ENCODE results near the gene RIPK4. TPM values are rescaled to one million over a fixed set of nuclear protein-coding genes. Genes with fewer than 3 reads are reported as not detected.

Gene RIPK4
- total and polyA plus RNA-seq, 5 experiments from 2014 or later = 0.26 to 1.1 (median 1.0) TPM; not detected in 2

GRCh38 chr21:41764558-41765419 lies 2.1 kb downstream of the RIPK4 start:
- no peaks in the 10 kb centered on the region for H3K36me3 Mint-ChIP-seq
- DNase-seq = no peak
- ATAC-seq = no peak
- H3K27ac Mint-ChIP-seq = no peak overlapping the region
- peaks cover 0 to 4% (median 0%) of the 10 kb centered on the region in 9 donors for H3K9me3 Mint-ChIP-seq
- peaks cover 25 to 56% (median 49%) of the 10 kb centered on the region in 4 donors for H3K4me1 Mint-ChIP-seq
- peak overlapping the region in 9 of 10 donors; percentile 28 to 73 (median 41) for H3K4me3 Mint-ChIP-seq
- POLR2A ChIA-PET = interaction anchor here (1.4 kb wide), 1 partner anchor 395 kb away, joined by 4 read pairs; no protein-coding TSS in a partner anchor
- H3K27me3 Mint-ChIP-seq = peaks cover 27 to 86% (median 61%) of the 10 kb centered on the region in 5 donors

GRCh38 chr21:41763996-41764395 lies 2.9 kb downstream of the RIPK4 start:
- H3K4me1 Mint-ChIP-seq = peaks cover 21 to 53% (median 45%) of the 10 kb centered on the region in 4 donors
- DNase-seq = no peak
- ATAC-seq = no peak
- POLR2A ChIA-PET = no interaction called here
- H3K9me3 Mint-ChIP-seq = peaks cover 0 to 4% (median 0%) of the 10 kb centered on the region in 9 donors
- H3K27me3 Mint-ChIP-seq = peaks cover 27 to 84% (median 65%) of the 10 kb centered on the region in 5 donors
- no peaks in the 10 kb centered on the region for H3K36me3 Mint-ChIP-seq
- H3K4me3 Mint-ChIP-seq = no peak overlapping the region
- H3K27ac Mint-ChIP-seq = no peak overlapping the region

DNA sequence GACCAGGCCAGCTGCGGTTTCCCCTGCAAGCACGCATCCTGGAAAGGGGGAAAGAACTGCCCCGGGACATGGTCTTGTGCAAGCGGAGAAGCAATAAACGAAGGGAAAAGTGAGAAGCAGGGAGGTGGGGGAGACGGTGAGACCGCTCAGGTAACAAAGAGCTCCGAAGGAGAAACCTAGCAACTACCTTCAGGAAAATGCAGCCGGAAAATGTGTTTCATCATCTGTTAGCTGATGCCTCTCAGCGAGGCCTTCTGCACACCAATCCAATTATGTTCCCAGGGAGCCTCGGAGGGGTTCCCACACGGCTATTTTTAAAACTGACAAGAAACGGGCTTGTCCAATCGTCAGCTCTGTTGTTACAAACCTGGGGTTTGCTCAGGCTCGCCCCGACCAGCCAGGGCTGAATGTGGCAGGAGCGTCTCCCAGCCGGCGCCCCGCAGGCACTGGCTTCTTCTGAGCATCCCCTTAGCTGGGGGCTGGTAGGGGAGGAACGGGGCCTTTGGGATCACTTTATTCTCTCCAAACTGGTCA lies 3.4 kb downstream of the RIPK4 start:
- H3K4me1 Mint-ChIP-seq = peaks cover 21 to 49% (median 39%) of the 10 kb centered on the region in 4 donors
- POLR2A ChIA-PET = interaction anchor here (0.5 kb wide), 1 partner anchor 235 kb away, joined by 3 read pairs; no protein-coding TSS in a partner anchor
- DNase-seq (no peak), ATAC-seq (no peak)
- H3K27me3 Mint-ChIP-seq = peaks cover 27 to 79% (median 61%) of the 10 kb centered on the region in 5 donors
- H3K9me3 Mint-ChIP-seq = peaks cover 0 to 4% (median 0%) of the 10 kb centered on the region in 9 donors
- H3K4me3 Mint-ChIP-seq = peak overlapping the region in 1 of 10 donors; percentile 38
- no peaks in the 10 kb centered on the region for H3K36me3 Mint-ChIP-seq
- no peak overlapping the region for H3K27ac Mint-ChIP-seq

- ATAC-seq = no peak
- H3K27ac Mint-ChIP-seq = peak overlapping the region in 2 of 10 donors; percentile 25 to 31
Observed at GRCh38 chr21:41762753-41763152, 4.1 kb downstream of the RIPK4 start.

GRCh38 chr21:41761934-41762635 lies 4.8 kb downstream of the RIPK4 start:
- no peak for DNase-seq
- H3K27ac Mint-ChIP-seq = peak overlapping the region in 1 of 10 donors; percentile 25
- H3K4me1 Mint-ChIP-seq = peaks cover 13 to 35% (median 25%) of the 10 kb centered on the region in 4 donors
- H3K4me3 Mint-ChIP-seq = peak overlapping the region in 4 of 10 donors; percentile 11 to 44 (median 39)
- no peak for ATAC-seq
- no peaks in the 10 kb centered on the region for H3K36me3 Mint-ChIP-seq
- H3K9me3 Mint-ChIP-seq = peaks cover 0 to under 1% (median 0%) of the 10 kb centered on the region in 9 donors
- POLR2A ChIA-PET = no interaction called here
- peaks cover 24 to 67% (median 48%) of the 10 kb centered on the region in 5 donors for H3K27me3 Mint-ChIP-seq

More at GRCh38 chr21:41762753-41763152, 4.1 kb downstream of the RIPK4 start:
- H3K9me3 Mint-ChIP-seq = peaks cover 0 to 4% (median 0%) of the 10 kb centered on the region in 9 donors
- peaks cover 20 to 42% (median 32%) of the 10 kb centered on the region in 4 donors for H3K4me1 Mint-ChIP-seq
- POLR2A ChIA-PET = no interaction called here
- peak overlapping the region in 1 of 10 donors; percentile 4 for H3K4me3 Mint-ChIP-seq
- no peaks in the 10 kb centered on the region for H3K36me3 Mint-ChIP-seq
- DNase-seq = no peak
- peaks cover 27 to 73% (median 54%) of the 10 kb centered on the region in 5 donors for H3K27me3 Mint-ChIP-seq

DNA sequence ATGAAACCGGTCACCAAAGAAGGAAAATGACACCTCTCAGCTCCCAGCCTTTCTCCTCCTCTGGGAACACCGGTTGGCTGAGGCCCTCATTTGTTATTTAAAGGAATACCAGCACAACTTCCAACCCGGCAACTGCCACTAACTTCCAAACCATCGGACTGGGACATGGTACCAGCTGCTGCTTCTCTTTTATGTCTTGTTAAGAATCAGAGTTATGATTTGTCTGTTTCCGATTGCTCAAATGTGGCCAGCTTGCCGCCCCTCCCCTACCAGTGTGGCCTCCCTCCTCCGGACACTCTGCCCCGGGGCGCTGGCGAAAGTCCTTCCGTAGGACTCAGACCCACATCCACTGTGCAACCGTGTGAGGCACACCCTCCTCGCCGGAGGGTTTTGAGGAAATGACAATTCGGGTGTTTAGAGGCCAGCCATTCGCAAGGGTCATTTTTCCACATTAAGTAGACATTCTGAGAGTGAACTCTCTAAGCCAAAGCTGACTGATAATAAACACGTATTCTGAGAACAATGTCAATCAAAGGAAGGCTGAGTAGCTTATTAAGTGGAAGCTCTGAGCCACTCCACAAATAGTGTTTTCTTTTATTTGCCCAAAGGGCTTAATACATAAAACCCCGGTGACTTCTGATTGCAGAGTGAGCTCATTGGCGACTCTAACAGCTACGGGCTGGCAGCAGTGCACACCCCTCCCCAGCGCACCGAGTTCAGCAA lies 5.5 kb downstream of the RIPK4 start:
- H3K27ac Mint-ChIP-seq = peak overlapping the region in 1 of 10 donors; percentile 62
- no peaks in the 10 kb centered on the region for H3K36me3 Mint-ChIP-seq
- POLR2A ChIA-PET = no interaction called here
- peak overlapping the region in 5 of 10 donors; percentile 11 to 44 (median 39) for H3K4me3 Mint-ChIP-seq
- no peaks in the 10 kb centered on the region for H3K9me3 Mint-ChIP-seq
- H3K4me1 Mint-ChIP-seq = peaks cover 14 to 34% (median 24%) of the 10 kb centered on the region in 4 donors
- H3K27me3 Mint-ChIP-seq = peaks cover 24 to 64% (median 47%) of the 10 kb centered on the region in 5 donors
- no peak for ATAC-seq
- peak in 1 of 10 donors; percentile 38 for DNase-seq

DNA sequence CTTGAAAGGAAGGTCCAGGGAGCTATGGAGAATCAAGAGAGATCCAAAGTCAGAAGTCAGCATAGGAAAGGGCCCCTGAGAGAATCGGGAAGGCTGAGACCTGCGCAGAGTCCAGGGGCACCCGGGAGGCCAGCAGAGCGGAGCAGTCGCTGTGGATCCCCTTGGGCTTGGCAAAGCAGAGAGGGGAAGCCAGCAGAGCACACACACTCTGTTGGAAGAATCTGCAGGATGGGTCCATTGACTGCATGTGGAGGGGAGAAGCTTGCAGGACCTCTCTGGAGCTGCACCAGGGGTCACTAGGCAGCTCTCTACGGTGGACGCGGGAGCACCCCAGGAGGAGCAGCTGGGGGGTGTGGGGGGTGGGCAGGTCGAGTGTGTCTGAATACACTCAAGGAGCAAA lies 6.4 kb downstream of the RIPK4 start:
- DNase-seq (no peak), ATAC-seq (no peak)
- Mint-ChIP-seq H3K27me3 (peaks cover 24 to 62% (median 42%) of the 10 kb centered on the region in 5 donors), H3K36me3 (peaks cover 0 to 4% (median 0%) of the 10 kb centered on the region in 3 donors), H3K9me3 (no peaks in the 10 kb centered on the region), H3K27ac (no peak overlapping the region), H3K4me3 (peak overlapping the region in 2 of 10 donors; percentile 18 to 26), H3K4me1 (peaks cover 14 to 29% (median 22%) of the 10 kb centered on the region in 4 donors)
- POLR2A ChIA-PET = no interaction called here

GRCh38 chr21:41759926-41760325 lies 6.9 kb downstream of the RIPK4 start:
- Mint-ChIP-seq H3K9me3 (no peaks in the 10 kb centered on the region), H3K36me3 (peaks cover 0 to 4% (median 0%) of the 10 kb centered on the region in 3 donors), H3K4me3 (no peak overlapping the region), H3K27ac (no peak overlapping the region), H3K4me1 (peaks cover 14 to 24% (median 22%) of the 10 kb centered on the region in 4 donors), H3K27me3 (peaks cover 24 to 57% (median 37%) of the 10 kb centered on the region in 5 donors)
- POLR2A ChIA-PET = no interaction called here
- DNase-seq (no peak), ATAC-seq (no peak)

GRCh38 chr21:41759214-41759840 lies 7.5 kb downstream of the RIPK4 start:
- no peak overlapping the region for H3K4me3 Mint-ChIP-seq
- no peak for DNase-seq
- peaks cover 14 to 24% (median 22%) of the 10 kb centered on the region in 4 donors for H3K4me1 Mint-ChIP-seq
- H3K27ac Mint-ChIP-seq = no peak overlapping the region
- POLR2A ChIA-PET = no interaction called here
- H3K36me3 Mint-ChIP-seq = peaks cover 0 to 4% (median 0%) of the 10 kb centered on the region in 3 donors
- no peaks in the 10 kb centered on the region for H3K9me3 Mint-ChIP-seq
- ATAC-seq = no peak
- peaks cover 24 to 51% (median 32%) of the 10 kb centered on the region in 5 donors for H3K27me3 Mint-ChIP-seq

DNA sequence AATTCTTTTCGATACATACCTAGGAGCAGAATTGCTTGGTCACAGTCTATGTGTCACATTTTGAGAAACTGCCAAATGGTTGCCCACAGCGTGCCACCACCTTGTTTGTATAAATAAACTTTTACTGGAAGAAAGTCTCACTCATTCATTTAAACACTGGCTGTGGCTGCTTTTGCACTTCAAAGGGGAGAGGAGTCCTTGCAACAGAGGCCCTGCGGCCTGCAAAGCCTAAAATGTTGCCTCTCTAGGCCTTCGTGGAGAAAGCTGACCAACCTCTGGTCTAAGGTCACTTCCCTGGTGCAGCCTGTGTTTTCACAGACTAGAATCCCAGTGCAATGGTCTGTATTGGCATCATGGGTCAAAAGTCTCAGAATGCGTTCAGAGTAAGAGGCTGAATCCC lies 8.3 kb downstream of the RIPK4 start:
- Mint-ChIP-seq H3K27ac (no peak overlapping the region), H3K4me1 (peaks cover 14 to 24% (median 22%) of the 10 kb centered on the region in 4 donors), H3K27me3 (peaks cover 24 to 44% (median 32%) of the 10 kb centered on the region in 5 donors), H3K36me3 (peaks cover 0 to 4% (median 0%) of the 10 kb centered on the region in 3 donors), H3K4me3 (no peak overlapping the region), H3K9me3 (no peaks in the 10 kb centered on the region)
- POLR2A ChIA-PET = no interaction called here
- DNase-seq = peak in 1 of 10 donors; percentile 36
- ATAC-seq = no peak

- H3K27ac Mint-ChIP-seq = no peak overlapping the region
- H3K27me3 Mint-ChIP-seq = peaks cover 10 to 20% (median 13%) of the 10 kb centered on the region in 5 donors
Observed at GRCh38 chr21:41755934-41756773, 10.7 kb downstream of the RIPK4 start.

More at GRCh38 chr21:41755934-41756773, 10.7 kb downstream of the RIPK4 start:
- POLR2A ChIA-PET = no interaction called here
- H3K36me3 Mint-ChIP-seq = peaks cover 0 to 5% (median 0%) of the 10 kb centered on the region in 3 donors
- ATAC-seq = no peak
- no peak for DNase-seq
- no peak overlapping the region for H3K4me3 Mint-ChIP-seq
- H3K9me3 Mint-ChIP-seq = no peaks in the 10 kb centered on the region
- H3K4me1 Mint-ChIP-seq = peaks cover 3 to 9% (median 7%) of the 10 kb centered on the region in 4 donors
